Osteoblast (primary cell): ENCODE measurements around the gene SRPX2. TPM values are rescaled to one million over a fixed set of nuclear protein-coding genes. Genes with fewer than 3 reads are reported as not detected.

ENCODE experiments used
- DNase-seq: peaks from one replicate; pipeline ENCODE4 v3.0.0; 2011; ENCODE audit warnings: low spot score, mixed read lengths; ENCODE audit not compliant: insufficient read length; ENCODE audit errors: missing footprints
- H2AFZ ChIP-seq: 2 replicates; pipeline ENCODE4 v1.6.0; 2011; ENCODE audit warnings: mild to moderate bottlenecking, low read length
- H3K27ac ChIP-seq: 2 replicates; pipeline ENCODE4 v1.5.1; 2011; ENCODE audit warnings: mild to moderate bottlenecking, low read depth, low read length, moderate library complexity
- H3K27me3 ChIP-seq: 2 replicates; pipeline ENCODE4 v1.6.0; 2012; ENCODE audit warnings: mild to moderate bottlenecking, control low read depth, inconsistent platforms, low read length, moderate library complexity; ENCODE audit not compliant: insufficient read depth
- H3K36me3 ChIP-seq: 2 replicates; pipeline ENCODE4 v1.5.1; 2011; ENCODE audit warnings: mild to moderate bottlenecking, low read length, control low read depth, moderate library complexity; ENCODE audit not compliant: insufficient read depth
- H3K4me1 ChIP-seq: 2 replicates; pipeline ENCODE4 v1.5.1; 2011; ENCODE audit warnings: mild to moderate bottlenecking, low read length, control low read depth, moderate library complexity; ENCODE audit not compliant: insufficient read depth
- H3K4me2 ChIP-seq: 2 replicates; pipeline ENCODE4 v1.6.0; 2011; ENCODE audit warnings: mild to moderate bottlenecking, low read length; ENCODE audit not compliant: insufficient read depth
- H3K4me3 ChIP-seq: fragments of 200-600 bp; sonication (generic); 3 replicates; pipeline ENCODE4 v1.5.1; 2012; ENCODE audit warnings: mild to moderate bottlenecking, low read length, inconsistent platforms; ENCODE audit not compliant: insufficient read depth
- H3K79me2 ChIP-seq: 2 replicates; pipeline ENCODE4 v1.6.0; 2012; ENCODE audit warnings: mild to moderate bottlenecking, low read length, control low read depth, inconsistent platforms; ENCODE audit not compliant: insufficient read depth
- H3K9me3 ChIP-seq: 2 replicates; pipeline ENCODE4 v1.5.1; 2011; ENCODE audit warnings: low read depth, low read length, control low read depth
- H4K20me1 ChIP-seq: 2 replicates; pipeline ENCODE4 v1.6.0; 2012; ENCODE audit warnings: mild to moderate bottlenecking, low read length, control low read depth; ENCODE audit not compliant: insufficient read depth
- total RNA-seq: library from RNA; depleted of rRNA; stranded (reverse); fragments of >200 nt; gene quantifications from 2 replicates; pipeline ENCODE4 v1.2.3, GENCODE V29; 2012
- TF ChIP-seq, protein P1 (sequence below): IDR thresholded peaks from 2 replicates; pipeline ENCODE4 v1.5.1; 2011; ENCODE audit warnings: mild to moderate bottlenecking, low read depth, low read length, moderate library complexity; ENCODE audit errors: extremely low read depth

Gene SRPX2
- total RNA-seq, 1 donor, result 36.9 TPM

DNA sequence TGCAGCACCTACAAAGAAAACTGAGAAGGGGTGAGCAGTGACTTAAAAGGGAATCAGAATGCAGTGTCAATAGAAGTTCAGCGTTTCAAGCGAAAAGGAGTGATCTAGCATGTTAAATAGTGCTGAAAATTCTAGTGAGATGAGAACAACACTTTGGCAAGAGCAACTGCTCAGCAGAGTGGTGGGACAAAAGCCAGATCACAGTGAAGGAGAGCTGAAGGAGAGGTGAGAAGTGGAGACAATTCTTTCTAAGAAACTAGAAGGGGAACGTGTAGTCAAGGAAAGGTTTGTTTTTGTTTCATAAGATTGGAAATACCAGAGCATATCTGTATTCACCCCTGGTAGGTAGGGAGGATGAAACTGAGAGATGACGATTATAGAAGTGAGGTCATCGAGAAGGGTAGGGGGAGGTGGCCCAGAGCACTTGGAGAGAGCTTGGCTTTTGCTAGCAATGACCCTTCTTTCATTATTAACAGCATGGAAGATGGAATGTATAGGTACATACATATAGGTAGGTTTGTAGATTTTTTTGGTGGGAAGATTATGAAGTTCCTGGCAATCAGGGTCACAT, 33.7 kb downstream of the SRPX2 start:
- DNase-seq, result no peak
- Histone ChIP-seq H3K9me3 (no peaks in the 10 kb centered on the region), H3K4me2 (no peak overlapping the region), H3K79me2 (no peaks in the 10 kb centered on the region), H4K20me1 (no peaks in the 10 kb centered on the region), H3K27me3 (peaks cover 2% of the 10 kb centered on the region), H3K4me3 (no peak overlapping the region), H3K36me3 (peaks cover 10% of the 10 kb centered on the region), H3K27ac (no peak overlapping the region), H3K4me1 (peaks cover 22% of the 10 kb centered on the region), H2AFZ (no peak overlapping the region)
- TF ChIP-seq, protein P1, sequence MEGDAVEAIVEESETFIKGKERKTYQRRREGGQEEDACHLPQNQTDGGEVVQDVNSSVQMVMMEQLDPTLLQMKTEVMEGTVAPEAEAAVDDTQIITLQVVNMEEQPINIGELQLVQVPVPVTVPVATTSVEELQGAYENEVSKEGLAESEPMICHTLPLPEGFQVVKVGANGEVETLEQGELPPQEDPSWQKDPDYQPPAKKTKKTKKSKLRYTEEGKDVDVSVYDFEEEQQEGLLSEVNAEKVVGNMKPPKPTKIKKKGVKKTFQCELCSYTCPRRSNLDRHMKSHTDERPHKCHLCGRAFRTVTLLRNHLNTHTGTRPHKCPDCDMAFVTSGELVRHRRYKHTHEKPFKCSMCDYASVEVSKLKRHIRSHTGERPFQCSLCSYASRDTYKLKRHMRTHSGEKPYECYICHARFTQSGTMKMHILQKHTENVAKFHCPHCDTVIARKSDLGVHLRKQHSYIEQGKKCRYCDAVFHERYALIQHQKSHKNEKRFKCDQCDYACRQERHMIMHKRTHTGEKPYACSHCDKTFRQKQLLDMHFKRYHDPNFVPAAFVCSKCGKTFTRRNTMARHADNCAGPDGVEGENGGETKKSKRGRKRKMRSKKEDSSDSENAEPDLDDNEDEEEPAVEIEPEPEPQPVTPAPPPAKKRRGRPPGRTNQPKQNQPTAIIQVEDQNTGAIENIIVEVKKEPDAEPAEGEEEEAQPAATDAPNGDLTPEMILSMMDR, result no peak

DNA sequence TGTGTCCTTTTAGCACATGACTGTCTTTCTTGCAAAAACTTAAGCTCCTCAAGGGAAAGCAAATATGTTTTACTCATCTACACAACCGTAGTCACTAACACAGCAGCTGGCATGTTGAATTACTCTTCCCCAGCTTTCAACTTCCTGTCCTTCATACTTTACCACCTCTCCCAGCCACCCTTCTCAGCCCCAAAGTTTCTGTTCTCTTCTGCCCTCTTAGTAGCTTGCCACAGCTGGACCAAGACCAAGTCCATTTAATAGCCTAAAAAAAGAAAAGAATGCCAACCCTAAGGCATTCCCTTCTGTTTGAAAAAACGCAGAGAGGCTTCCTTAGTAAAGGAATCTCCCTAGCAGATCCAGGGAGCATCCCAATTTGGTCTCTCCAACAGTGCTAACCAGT, 36.8 kb downstream of the SRPX2 start:
- H3K4me3 ChIP-seq, result no peak overlapping the region
- no peak overlapping the region for H2AFZ ChIP-seq
- H3K36me3 ChIP-seq, result peaks cover 5% of the 10 kb centered on the region
- no peaks in the 10 kb centered on the region for H3K27me3 ChIP-seq
- H3K9me3 ChIP-seq, result no peaks in the 10 kb centered on the region
- DNase-seq, result peak; percentile 15
- no peak overlapping the region for H3K27ac ChIP-seq
- no peaks in the 10 kb centered on the region for H4K20me1 ChIP-seq
- no peaks in the 10 kb centered on the region for H3K79me2 ChIP-seq
- TF ChIP-seq, protein P1, result no peak
- H3K4me1 ChIP-seq, result peaks cover 21% of the 10 kb centered on the region
- H3K4me2 ChIP-seq, result no peak overlapping the region

DNA sequence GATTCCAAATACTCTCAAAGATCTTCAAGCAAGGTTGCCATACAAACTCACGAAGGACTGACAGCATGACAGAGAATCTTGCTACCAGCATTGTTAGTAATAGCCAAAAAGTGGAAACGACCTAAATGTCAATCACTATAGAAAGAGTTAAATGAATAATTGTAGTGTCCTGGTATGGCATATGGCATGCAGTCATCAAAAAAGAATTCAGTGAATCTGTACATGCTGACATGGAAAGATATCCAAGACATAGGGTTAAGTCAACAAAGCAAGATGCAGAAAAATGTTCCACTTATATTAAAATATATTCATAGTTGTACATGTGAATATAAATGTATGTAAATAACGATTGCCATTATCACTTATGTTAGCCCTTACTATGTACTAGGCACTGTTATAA, 37.6 kb downstream of the SRPX2 start:
- Histone ChIP-seq H3K27ac (no peak overlapping the region), H3K27me3 (no peaks in the 10 kb centered on the region), H2AFZ (no peak overlapping the region), H3K9me3 (no peaks in the 10 kb centered on the region), H3K4me2 (no peak overlapping the region), H3K4me3 (no peak overlapping the region), H3K4me1 (peaks cover 21% of the 10 kb centered on the region), H3K79me2 (no peaks in the 10 kb centered on the region), H4K20me1 (no peaks in the 10 kb centered on the region), H3K36me3 (no peaks in the 10 kb centered on the region)
- peak; percentile 51 for DNase-seq
- TF ChIP-seq, protein P1, result no peak

DNA sequence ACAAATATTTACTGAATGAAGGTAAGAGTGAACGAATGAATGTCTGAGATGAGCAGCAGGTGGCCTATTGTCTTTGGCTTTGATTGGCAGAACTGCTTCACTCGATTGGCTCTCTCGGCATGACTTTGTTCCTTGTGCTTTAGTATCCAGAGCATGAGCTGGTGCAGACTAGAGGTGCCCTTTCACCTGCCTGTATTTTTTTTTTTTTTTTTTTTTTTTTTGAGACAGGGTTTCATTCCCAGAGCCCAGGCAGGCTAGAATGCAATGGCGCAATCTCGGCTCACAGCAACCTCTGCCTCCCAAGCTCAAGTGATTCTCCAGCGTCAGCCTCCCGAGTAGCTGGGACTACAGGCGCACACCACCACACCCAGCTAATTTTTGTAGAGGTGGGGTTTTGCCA, 38.9 kb downstream of the SRPX2 start:
- TF ChIP-seq, protein P1, result no peak
- no peaks in the 10 kb centered on the region for H3K27me3 ChIP-seq
- H3K9me3 ChIP-seq, result no peaks in the 10 kb centered on the region
- no peak overlapping the region for H3K27ac ChIP-seq
- H3K4me2 ChIP-seq, result no peak overlapping the region
- no peaks in the 10 kb centered on the region for H4K20me1 ChIP-seq
- no peak overlapping the region for H2AFZ ChIP-seq
- DNase-seq, result no peak
- peaks cover 21% of the 10 kb centered on the region for H3K4me1 ChIP-seq
- H3K4me3 ChIP-seq, result no peak overlapping the region
- no peaks in the 10 kb centered on the region for H3K36me3 ChIP-seq
- H3K79me2 ChIP-seq, result no peaks in the 10 kb centered on the region
